Dedifferentiated amniotic fluid mesenchymal stem cell (primary cell): ENCODE results near the gene CNPPD1.

ENCODE experiments used
- DNase-seq: peaks from one replicate; pipeline ENCODE4 v3.0.0-alpha.2; 2016; ENCODE audit errors: extremely low spot score

Gene CNPPD1

DNA sequence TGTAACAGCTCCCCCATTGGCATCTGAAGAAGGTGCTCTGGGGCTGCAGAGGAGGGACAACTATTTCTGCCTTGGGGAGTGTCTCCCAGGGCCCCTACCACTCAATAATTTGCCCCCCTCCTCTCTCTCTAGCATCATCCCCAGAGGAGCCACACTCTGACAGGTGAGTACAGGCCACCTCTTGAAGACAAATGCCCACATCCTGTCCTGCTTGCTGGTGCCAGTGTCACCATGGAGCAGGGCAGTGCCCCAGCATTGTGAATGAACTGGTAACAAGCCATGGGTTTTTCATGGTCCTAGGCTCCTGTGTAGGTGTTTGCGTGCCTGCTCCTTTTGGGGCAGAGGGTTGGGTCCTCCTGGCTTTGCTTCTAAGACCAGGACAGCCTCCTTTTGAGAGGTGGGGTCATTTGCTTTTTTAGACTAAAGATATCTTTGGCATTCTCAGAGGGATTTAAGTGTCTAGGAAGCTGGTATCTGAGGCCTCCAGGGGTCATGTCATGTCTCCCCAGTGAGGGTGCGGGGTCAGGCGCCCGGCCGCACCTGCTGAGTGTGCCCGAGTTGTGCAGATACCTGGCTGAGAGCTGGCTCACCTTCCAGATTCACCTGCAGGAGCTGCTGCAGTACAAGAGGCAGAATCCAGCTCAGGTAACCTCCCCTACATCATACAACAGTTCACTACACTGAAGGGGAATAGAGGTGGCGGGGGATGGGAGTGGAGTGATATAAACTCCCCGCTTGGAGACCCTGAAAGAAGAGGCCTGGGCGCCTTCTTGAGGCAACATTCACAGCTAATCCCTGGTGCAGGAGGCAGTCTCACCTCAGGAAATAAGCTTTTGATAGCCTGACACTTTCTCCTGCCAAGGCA lies 3.1 kb upstream of the CNPPD1 start:
- DNase-seq, result no peak

DNA sequence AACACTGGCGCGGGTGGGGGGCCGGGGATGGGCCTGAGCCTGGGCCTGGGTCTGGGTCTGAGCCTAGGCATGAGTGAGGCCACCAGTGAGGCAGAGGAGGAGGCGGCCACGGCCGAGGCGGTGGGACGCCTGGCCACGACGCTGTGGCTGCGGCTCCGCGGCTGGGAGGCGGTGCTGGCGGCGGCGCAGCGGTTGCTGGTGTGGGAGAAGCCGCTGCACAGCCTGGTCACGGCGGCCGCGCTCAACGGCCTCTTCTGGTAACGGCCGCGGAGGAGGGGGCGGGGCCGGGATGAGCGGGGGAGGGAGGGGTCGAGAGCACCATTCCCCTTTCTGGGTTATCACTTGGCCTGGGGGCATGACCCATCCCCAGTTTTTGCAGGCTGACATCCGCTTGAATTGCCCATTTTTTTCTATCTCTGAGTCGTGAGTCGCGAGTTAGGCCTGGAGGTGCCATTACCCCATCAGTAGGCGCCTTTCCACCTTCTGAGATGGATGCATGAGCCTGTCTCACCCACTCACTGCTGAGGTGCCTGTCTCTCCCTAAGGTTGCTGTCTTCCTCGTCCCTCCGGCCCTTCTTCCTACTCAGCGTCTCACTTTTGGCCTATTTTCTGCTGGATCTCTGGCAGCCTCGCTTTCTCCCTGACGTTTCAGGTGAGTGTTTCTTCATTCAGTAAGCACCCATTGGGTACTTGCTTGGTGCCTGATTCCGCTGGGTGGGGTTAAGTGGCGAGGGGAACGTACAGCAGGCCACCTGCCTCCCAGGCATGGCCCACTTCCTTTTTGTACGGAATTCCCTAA lies 1.9 kb upstream of the CNPPD1 start:
- no peak for DNase-seq

GRCh38 chr2:219177552-219178376 lies 1.0 kb upstream of the CNPPD1 start, which contains the start of gene RETREG2:
Gene RETREG2 (plus strand): TSS chr2:219178275. CDS start chr2:219178353, 78 bp downstream.
- peak; percentile 85 for DNase-seq

GRCh38 chr2:219175928-219176817 lies 552 bp downstream of the CNPPD1 start:
- DNase-seq, result peak; percentile 25

- DNase-seq, result no peak
These were observed 1.2 kb downstream of the CNPPD1 start for GRCh38 chr2:219175486-219175885.

- no peak for DNase-seq
These were observed 1.9 kb downstream of the CNPPD1 start for GRCh38 chr2:219174801-219175200.

GRCh38 chr2:219174146-219174545 lies 2.6 kb downstream of the CNPPD1 start:
- DNase-seq, result no peak

DNA sequence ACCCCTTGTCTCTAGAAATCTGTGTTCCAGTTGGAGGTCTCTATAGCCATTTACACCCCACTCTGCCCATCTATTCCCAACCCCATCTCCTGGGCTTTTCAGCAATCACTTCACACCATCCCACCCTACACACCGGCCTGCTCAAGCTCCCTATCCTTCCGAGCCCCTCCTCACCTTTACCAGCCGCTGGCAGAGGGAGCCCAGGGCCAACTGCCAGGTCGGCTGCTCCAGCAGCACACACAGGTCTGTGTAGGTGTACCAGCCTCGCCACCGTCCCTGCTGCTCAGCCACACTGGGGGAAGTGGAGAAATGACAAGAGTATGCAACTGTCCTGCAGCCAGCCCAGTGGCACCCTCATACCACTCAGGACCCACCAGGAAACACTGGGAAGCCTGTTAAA lies 3.5 kb downstream of the CNPPD1 start:
- DNase-seq, result no peak

GRCh38 chr2:219172231-219173154 lies 4.2 kb downstream of the CNPPD1 start:
- DNase-seq, result no peak

GRCh38 chr2:219171231-219171651 lies 5.5 kb downstream of the CNPPD1 start:
- DNase-seq, result peak; percentile 64

DNA sequence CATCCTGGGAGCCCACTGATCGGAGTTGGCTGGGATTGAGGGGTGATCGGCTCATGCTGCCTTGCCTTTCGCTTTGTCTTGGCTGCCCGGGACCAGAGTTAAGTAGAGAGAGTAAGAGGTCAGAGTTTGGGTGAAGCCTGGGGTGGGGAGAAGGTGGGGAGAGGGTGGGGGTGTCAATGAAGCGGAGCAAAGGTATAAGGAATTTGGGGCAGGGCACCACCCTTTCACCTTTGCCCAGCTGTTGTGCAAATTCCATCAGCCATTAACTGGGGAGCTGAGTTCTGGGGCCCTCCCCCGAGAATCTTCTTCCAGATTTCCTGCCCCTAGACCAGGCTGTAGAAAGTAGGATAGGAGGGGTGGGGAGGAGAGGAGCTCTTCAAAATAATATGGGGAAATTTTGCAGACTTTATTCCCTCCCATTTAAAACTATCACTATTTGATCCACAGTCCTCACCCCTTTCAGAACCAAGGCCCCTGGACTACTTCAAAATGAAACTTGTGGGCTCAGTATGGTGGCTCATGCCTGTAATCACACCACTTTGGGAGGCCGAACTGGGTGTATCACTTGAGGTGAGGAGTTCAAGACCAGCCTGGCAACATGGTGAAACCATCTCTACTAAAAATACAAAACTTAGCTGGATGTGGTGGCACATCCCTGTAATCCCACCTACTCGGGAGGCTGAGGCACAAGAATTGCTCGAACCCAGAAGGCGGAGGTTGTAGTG lies 6.6 kb downstream of the CNPPD1 start, which contains the start of gene SLC23A3:
SLC23A3 (minus strand) TSS at position 100 of the 725 bp plus-strand sequence; CDS start at position 55, 45 bp downstream.
- DNase-seq, result no peak

- DNase-seq, result no peak
These were observed 7.8 kb downstream of the CNPPD1 start for GRCh38 chr2:219168932-219169331.

GRCh38 chr2:219168526-219168925 lies 8.2 kb downstream of the CNPPD1 start:
- no peak for DNase-seq

GRCh38 chr2:219167997-219168396 lies 8.7 kb downstream of the CNPPD1 start:
- DNase-seq, result no peak

- no peak for DNase-seq
These were observed 11.4 kb downstream of the CNPPD1 start for GRCh38 chr2:219165058-219165911.

GRCh38 chr2:219163156-219163555 lies 13.6 kb downstream of the CNPPD1 start:
- DNase-seq, result no peak

DNA sequence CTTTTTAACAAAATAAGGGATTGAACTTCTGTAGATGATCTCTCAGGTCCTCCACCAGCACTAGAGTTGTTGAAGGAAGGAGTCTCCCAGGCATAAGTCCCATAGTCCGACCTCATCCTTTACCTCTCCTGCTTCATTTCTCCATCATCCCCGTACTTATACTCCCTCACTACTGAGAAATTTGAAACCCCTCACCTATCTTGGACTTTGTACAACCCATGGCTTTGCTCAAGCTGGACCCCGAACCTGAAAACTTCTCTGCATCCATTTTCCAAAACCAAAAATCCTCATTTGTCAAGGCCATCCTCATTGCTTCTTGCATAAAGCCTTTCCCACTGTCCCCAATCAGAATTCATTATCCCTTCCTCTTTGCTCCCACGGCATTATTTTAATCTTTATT lies 15.6 kb downstream of the CNPPD1 start:
- no peak for DNase-seq
